SK-N-SH treated with all-trans-retinoic acid at 6 μM for 48 hours (cell line): Measurements from ENCODE around the gene TIMELESS.

Experiments used
- ATAC-seq: fragments of 200-7000 bp; cut with Tn5 transposase; 3 replicates; pipeline ENCODE4 v1.9.1; 2020; ENCODE audit warnings: mild to moderate bottlenecking, moderate library complexity
- ARNTL ChIP-seq: fragments of 450-650 bp; formaldehyde crosslinking; IDR thresholded peaks from 2 replicates; pipeline ENCODE4 v1.5.0; 2020; ENCODE audit warnings: low read depth, mild to moderate bottlenecking, moderate library complexity, borderline replicate concordance
- BACH2 ChIP-seq: fragments of 250-450 bp; sonication (Bioruptor Pico); IDR thresholded peaks from 2 replicates; pipeline ENCODE4 v1.9.0; 2021; ENCODE audit warnings: mild to moderate bottlenecking, borderline replicate concordance
- CREB5 ChIP-seq: fragments of 250-450 bp; sonication (Bioruptor Pico); IDR thresholded peaks from 2 replicates; pipeline ENCODE4 v1.5.1; 2020; ENCODE audit warnings: low read depth, mild to moderate bottlenecking, moderate library complexity
- CSDC2 ChIP-seq: fragments of 250-450 bp; sonication (Bioruptor Pico); IDR thresholded peaks from 2 replicates; pipeline ENCODE4 v1.5.0; 2020; ENCODE audit warnings: mild to moderate bottlenecking, moderate library complexity
- ESRRG ChIP-seq: fragments of 250-450 bp; sonication (Bioruptor Pico); IDR thresholded peaks from 2 replicates; pipeline ENCODE4 v1.6.1; 2021; ENCODE audit warnings: mild to moderate bottlenecking
- GLIS3 ChIP-seq: fragments of 250-450 bp; sonication (Bioruptor Pico); IDR thresholded peaks from 2 replicates; pipeline ENCODE4 v1.5.0; 2020; ENCODE audit warnings: mild to moderate bottlenecking, moderate library complexity
- ISL1 ChIP-seq: fragments of 250-450 bp; sonication (Bioruptor Pico); IDR thresholded peaks from 2 replicates; pipeline ENCODE4 v2.1.2; 2022; ENCODE audit warnings: mild to moderate bottlenecking, moderate library complexity
- OSR1 ChIP-seq: fragments of 250-450 bp; sonication (Bioruptor Pico); IDR thresholded peaks from 2 replicates; pipeline ENCODE4 v1.8.0; 2022; ENCODE audit warnings: moderate library complexity, mild to moderate bottlenecking, inconsistent platforms
- POU6F1 ChIP-seq: fragments of 250-450 bp; sonication (Bioruptor Pico); IDR thresholded peaks from 2 replicates; pipeline ENCODE4 v1.8.0; 2021; ENCODE audit warnings: low read depth, mild to moderate bottlenecking, moderate library complexity, borderline replicate concordance
- PPARA ChIP-seq: fragments of 250-450 bp; sonication (Bioruptor Pico); IDR thresholded peaks from 2 replicates; pipeline ENCODE4 v1.5.0; 2020; ENCODE audit warnings: mild to moderate bottlenecking, borderline replicate concordance
- SNAI2 ChIP-seq: fragments of 250-450 bp; sonication (Bioruptor Pico); IDR thresholded peaks from 2 replicates; pipeline ENCODE4 v1.5.0; 2020; ENCODE audit warnings: mild to moderate bottlenecking, moderate library complexity
- ZC3H10 ChIP-seq: fragments of 250-450 bp; sonication (Bioruptor Pico); IDR thresholded peaks from 2 replicates; pipeline ENCODE4 v1.5.1; 2021; ENCODE audit warnings: mild to moderate bottlenecking, moderate library complexity
- ZFP3 ChIP-seq: fragments of 250-450 bp; sonication (Bioruptor Pico); IDR thresholded peaks from 2 replicates; pipeline ENCODE4 v1.5.0; 2020; ENCODE audit warnings: mild to moderate bottlenecking, moderate library complexity
- ZFP30 ChIP-seq: fragments of 450-650 bp; formaldehyde crosslinking; IDR thresholded peaks from 2 replicates; pipeline ENCODE4 v1.5.0; 2022; ENCODE audit warnings: mild to moderate bottlenecking, moderate library complexity
- ZNF70 ChIP-seq: fragments of 450-650 bp; formaldehyde crosslinking; IDR thresholded peaks from 2 replicates; pipeline ENCODE4 v1.5.0; 2020; ENCODE audit warnings: mild to moderate bottlenecking, moderate library complexity
- ZNF8 ChIP-seq: fragments of 450-650 bp; formaldehyde crosslinking; IDR thresholded peaks from 2 replicates; pipeline ENCODE4 v1.5.0; 2020; ENCODE audit warnings: mild to moderate bottlenecking, moderate library complexity
- TF ChIP-seq, protein P1 (sequence below): fragments of 250-450 bp; sonication (Bioruptor Pico); IDR thresholded peaks from 2 replicates; pipeline ENCODE4 v1.5.1; 2021; ENCODE audit warnings: mild to moderate bottlenecking, moderate library complexity
- TF ChIP-seq, protein P2 (sequence below): fragments of 250-450 bp; sonication (Bioruptor Pico); IDR thresholded peaks from 2 replicates; pipeline ENCODE4 v1.8.0; 2020; ENCODE audit warnings: mild to moderate bottlenecking, moderate library complexity, borderline replicate concordance
- TF ChIP-seq, protein P3 (sequence below): fragments of 250-450 bp; sonication (Bioruptor Pico); IDR thresholded peaks from 2 replicates; pipeline ENCODE4 v1.5.0; 2020; ENCODE audit warnings: mild to moderate bottlenecking, moderate library complexity

The TIMELESS gene

GRCh38 chr12:56454557-56454956 is 5.3 kb upstream of the TIMELESS start, which contains the start of gene MIP:
MIP (minus strand) TSS chr12:56454657; CDS start chr12:56454613, 44 bp downstream.
- TF ChIP-seq POU6F1 (CRISPR knock-in tag) (no peak), ARNTL (no peak), ZNF8 (no peak), CSDC2 (CRISPR knock-in tag) (no peak), ZNF70 (no peak), ISL1 (no peak), SNAI2 (CRISPR knock-in tag) (no peak), OSR1 (CRISPR knock-in tag) (no peak), ZFP30 (no peak), BACH2 (CRISPR knock-in tag) (no peak), PPARA (CRISPR knock-in tag) (no peak)
- TF ChIP-seq, protein P1, sequence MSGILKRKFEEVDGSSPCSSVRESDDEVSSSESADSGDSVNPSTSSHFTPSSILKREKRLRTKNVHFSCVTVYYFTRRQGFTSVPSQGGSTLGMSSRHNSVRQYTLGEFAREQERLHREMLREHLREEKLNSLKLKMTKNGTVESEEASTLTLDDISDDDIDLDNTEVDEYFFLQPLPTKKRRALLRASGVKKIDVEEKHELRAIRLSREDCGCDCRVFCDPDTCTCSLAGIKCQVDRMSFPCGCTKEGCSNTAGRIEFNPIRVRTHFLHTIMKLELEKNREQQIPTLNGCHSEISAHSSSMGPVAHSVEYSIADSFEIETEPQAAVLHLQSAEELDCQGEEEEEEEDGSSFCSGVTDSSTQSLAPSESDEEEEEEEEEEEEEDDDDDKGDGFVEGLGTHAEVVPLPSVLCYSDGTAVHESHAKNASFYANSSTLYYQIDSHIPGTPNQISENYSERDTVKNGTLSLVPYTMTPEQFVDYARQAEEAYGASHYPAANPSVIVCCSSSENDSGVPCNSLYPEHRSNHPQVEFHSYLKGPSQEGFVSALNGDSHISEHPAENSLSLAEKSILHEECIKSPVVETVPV (CRISPR knock-in tag): no peak
- TF ChIP-seq, protein P2, sequence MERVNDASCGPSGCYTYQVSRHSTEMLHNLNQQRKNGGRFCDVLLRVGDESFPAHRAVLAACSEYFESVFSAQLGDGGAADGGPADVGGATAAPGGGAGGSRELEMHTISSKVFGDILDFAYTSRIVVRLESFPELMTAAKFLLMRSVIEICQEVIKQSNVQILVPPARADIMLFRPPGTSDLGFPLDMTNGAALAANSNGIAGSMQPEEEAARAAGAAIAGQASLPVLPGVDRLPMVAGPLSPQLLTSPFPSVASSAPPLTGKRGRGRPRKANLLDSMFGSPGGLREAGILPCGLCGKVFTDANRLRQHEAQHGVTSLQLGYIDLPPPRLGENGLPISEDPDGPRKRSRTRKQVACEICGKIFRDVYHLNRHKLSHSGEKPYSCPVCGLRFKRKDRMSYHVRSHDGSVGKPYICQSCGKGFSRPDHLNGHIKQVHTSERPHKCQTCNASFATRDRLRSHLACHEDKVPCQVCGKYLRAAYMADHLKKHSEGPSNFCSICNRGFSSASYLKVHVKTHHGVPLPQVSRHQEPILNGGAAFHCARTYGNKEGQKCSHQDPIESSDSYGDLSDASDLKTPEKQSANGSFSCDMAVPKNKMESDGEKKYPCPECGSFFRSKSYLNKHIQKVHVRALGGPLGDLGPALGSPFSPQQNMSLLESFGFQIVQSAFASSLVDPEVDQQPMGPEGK (CRISPR knock-in tag): no peak
- TF ChIP-seq, protein P3, sequence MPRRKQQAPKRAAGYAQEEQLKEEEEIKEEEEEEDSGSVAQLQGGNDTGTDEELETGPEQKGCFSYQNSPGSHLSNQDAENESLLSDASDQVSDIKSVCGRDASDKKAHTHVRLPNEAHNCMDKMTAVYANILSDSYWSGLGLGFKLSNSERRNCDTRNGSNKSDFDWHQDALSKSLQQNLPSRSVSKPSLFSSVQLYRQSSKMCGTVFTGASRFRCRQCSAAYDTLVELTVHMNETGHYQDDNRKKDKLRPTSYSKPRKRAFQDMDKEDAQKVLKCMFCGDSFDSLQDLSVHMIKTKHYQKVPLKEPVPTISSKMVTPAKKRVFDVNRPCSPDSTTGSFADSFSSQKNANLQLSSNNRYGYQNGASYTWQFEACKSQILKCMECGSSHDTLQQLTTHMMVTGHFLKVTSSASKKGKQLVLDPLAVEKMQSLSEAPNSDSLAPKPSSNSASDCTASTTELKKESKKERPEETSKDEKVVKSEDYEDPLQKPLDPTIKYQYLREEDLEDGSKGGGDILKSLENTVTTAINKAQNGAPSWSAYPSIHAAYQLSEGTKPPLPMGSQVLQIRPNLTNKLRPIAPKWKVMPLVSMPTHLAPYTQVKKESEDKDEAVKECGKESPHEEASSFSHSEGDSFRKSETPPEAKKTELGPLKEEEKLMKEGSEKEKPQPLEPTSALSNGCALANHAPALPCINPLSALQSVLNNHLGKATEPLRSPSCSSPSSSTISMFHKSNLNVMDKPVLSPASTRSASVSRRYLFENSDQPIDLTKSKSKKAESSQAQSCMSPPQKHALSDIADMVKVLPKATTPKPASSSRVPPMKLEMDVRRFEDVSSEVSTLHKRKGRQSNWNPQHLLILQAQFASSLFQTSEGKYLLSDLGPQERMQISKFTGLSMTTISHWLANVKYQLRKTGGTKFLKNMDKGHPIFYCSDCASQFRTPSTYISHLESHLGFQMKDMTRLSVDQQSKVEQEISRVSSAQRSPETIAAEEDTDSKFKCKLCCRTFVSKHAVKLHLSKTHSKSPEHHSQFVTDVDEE (CRISPR knock-in tag): no peak
- ATAC-seq: no peak

GRCh38 chr12:56451147-56451546 is 1.9 kb upstream of the TIMELESS start:
- ATAC-seq: no peak
- TF ChIP-seq CREB5 (CRISPR knock-in tag): no peak

- ATAC-seq: no peak
- no peak for TF ChIP-seq ZFP30
- TF ChIP-seq GLIS3 (CRISPR knock-in tag): no peak
- TF ChIP-seq POU6F1 (CRISPR knock-in tag): no peak
- no peak for TF ChIP-seq ZC3H10 (CRISPR knock-in tag)
- TF ChIP-seq ESRRG: no peak
- TF ChIP-seq, protein P1 (CRISPR knock-in tag): no peak
- no peak for TF ChIP-seq ZNF70
- no peak for TF ChIP-seq ISL1
- TF ChIP-seq ZFP3 (CRISPR knock-in tag): no peak
- TF ChIP-seq ZNF8: no peak
- TF ChIP-seq, protein P3 (CRISPR knock-in tag): no peak
- no peak for TF ChIP-seq CSDC2 (CRISPR knock-in tag)
Measured at GRCh38 chr12:56450241-56450640, 1.0 kb upstream of the TIMELESS start.
